ENCODE data around the gene TSPEAR. TPM values are rescaled to one million over a fixed set of nuclear protein-coding genes. Genes with fewer than 3 reads are reported as not detected.

The TSPEAR gene
- total and polyA plus RNA-seq, 9 of the 15 experiments (the other 6 are each of a cell fraction or from before 2014, with no cell fraction given), result not detected

- Histone ChIP-seq H3K79me2 (ENCODE audit: control insufficient read depth, insufficient read depth, low read length) (no peaks in the 10 kb centered on the region), H3K4me1 (replicated peaks in 1 of 2; ENCODE audit: control insufficient read depth in 2 of 2, insufficient read depth in 2 of 2, low read length in 2 of 2) (peaks cover 0 to 23% of the 10 kb centered on the region in 2 experiments; a peak in 1 of 5 replicates), H3K9me3 (replicated peaks; ENCODE audit: control insufficient read depth, insufficient read depth, low read depth, low read length) (no peaks in the 10 kb centered on the region), H3K27ac (ENCODE audit: extremely low read depth, low read depth, low read length) (no peak overlapping the region), H3K9ac (ENCODE audit: insufficient read depth in 1 of 2, low read depth in 2 of 2, low read length in 2 of 2) (no peak overlapping the region), H4K20me1 (replicated peaks; ENCODE audit: control insufficient read depth, insufficient read depth, low read length) (no peaks in the 10 kb centered on the region; the same call in 1 of the 2 replicates), H3K4me2 (ENCODE audit: insufficient read depth, low read length) (no peak overlapping the region), H2AFZ (ENCODE audit: low read depth, low read length) (no peak overlapping the region), H3K9me1 (ENCODE audit: control insufficient read depth, insufficient read depth, low read length) (no peaks in the 10 kb centered on the region), H3K27me3 (ENCODE audit: control insufficient read depth in 2 of 2, insufficient read depth in 2 of 2, low read length in 2 of 2) (peaks cover 31 to 57% of the 10 kb centered on the region in 2 experiments; a peak in 4 of 5 replicates), H3K4me3 (no peak overlapping the region), H3K36me3 (ENCODE audit: control insufficient read depth, insufficient read depth, low read length) (no peaks in the 10 kb centered on the region)
- intact Hi-C loops (cut with micrococcal nuclease) (no loop called here), in situ Hi-C loops (cut with MboI) (no loop called here)
- no TSS peak for BruUV-seq (replicated peaks)
- WGBS (ENCODE audit: insufficient coverage, low coverage, missing lambda C conversion rate), result 14% methylated on average over 5 of the region's 5 CpGs
- CTCF ChIA-PET (ENCODE audit: low intra/inter-chr PET ratio), result no interaction called here
- no peak for ATAC-seq
- no peak for DNase-seq (ENCODE audit: extremely low read depth in 1 of 4, low spot score in 3 of 4)
- FAIRE-seq, result no peak
- POLR2A ChIA-PET, result interaction anchor here (0.6 to 0.8 kb wide), 2 partner anchors 18 to 59 kb away, joined by 3 to 4 read pairs; no protein-coding TSS in a partner anchor
- TF ChIP-seq USF1 (CRISPR knock-in tag; IDR thresholded peaks at IDR 0.05), result no peak
- no peak for TF ChIP-seq TAF7 (tag; IDR thresholded peaks at IDR 0.05)
- no peak for TF ChIP-seq PTBP1 (IDR thresholded peaks at IDR 0.05; ENCODE audit: low read depth, low read length)
- TF ChIP-seq ZSCAN32 (CRISPR knock-in tag; IDR thresholded peaks at IDR 0.05), result no peak
- no peak for TF ChIP-seq EGR1 (conservative IDR thresholded peaks at IDR 0.05)
- TF ChIP-seq EHMT2 (IDR thresholded peaks at IDR 0.05), result no peak
- TF ChIP-seq GATAD2A (IDR thresholded peaks at IDR 0.05), result no peak
- TF ChIP-seq, protein P1, sequence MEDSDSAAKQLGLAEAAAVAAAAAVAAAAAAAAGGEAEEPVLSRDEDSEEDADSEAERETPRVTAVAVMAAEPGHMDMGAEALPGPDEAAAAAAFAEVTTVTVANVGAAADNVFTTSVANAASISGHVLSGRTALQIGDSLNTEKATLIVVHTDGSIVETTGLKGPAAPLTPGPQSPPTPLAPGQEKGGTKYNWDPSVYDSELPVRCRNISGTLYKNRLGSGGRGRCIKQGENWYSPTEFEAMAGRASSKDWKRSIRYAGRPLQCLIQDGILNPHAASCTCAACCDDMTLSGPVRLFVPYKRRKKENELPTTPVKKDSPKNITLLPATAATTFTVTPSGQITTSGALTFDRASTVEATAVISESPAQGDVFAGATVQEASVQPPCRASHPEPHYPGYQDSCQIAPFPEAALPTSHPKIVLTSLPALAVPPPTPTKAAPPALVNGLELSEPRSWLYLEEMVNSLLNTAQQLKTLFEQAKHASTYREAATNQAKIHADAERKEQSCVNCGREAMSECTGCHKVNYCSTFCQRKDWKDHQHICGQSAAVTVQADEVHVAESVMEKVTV (CRISPR knock-in tag; IDR thresholded peaks at IDR 0.05), result no peak
- no peak for TF ChIP-seq ZBTB1 (CRISPR knock-in tag; IDR thresholded peaks at IDR 0.05; ENCODE audit: borderline replicate concordance, low read depth)
- no peak for TF ChIP-seq ZBTB17 (CRISPR knock-in tag; IDR thresholded peaks at IDR 0.05)
- no peak for TF ChIP-seq TRIM25 (IDR thresholded peaks at IDR 0.05; ENCODE audit: borderline replicate concordance)
- TF ChIP-seq STAT6 (CRISPR knock-in tag; IDR thresholded peaks at IDR 0.05), result no peak
- TF ChIP-seq XRCC4 (IDR thresholded peaks at IDR 0.05; ENCODE audit: extremely low read depth, insufficient read depth, insufficient read length), result no peak
- TF ChIP-seq, protein P2, sequence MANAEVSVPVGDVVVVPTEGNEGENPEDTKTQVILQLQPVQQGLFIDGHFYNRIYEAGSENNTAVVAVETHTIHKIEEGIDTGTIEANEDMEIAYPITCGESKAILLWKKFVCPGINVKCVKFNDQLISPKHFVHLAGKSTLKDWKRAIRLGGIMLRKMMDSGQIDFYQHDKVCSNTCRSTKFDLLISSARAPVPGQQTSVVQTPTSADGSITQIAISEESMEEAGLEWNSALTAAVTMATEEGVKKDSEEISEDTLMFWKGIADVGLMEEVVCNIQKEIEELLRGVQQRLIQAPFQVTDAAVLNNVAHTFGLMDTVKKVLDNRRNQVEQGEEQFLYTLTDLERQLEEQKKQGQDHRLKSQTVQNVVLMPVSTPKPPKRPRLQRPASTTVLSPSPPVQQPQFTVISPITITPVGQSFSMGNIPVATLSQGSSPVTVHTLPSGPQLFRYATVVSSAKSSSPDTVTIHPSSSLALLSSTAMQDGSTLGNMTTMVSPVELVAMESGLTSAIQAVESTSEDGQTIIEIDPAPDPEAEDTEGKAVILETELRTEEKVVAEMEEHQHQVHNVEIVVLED (CRISPR knock-in tag; IDR thresholded peaks at IDR 0.05), result no peak
- TF ChIP-seq EP400 (IDR thresholded peaks at IDR 0.05), result no peak
- TF ChIP-seq MIER1 (IDR thresholded peaks at IDR 0.05; ENCODE audit: low read depth), result no peak
Measured at GRCh38 chr21:44454058-44454457, 257.3 kb downstream of the TSPEAR start.
